Stomach (tissue), 9 donors: ENCODE data around the gene SPATA19. TPM values are rescaled to one million over a fixed set of nuclear protein-coding genes. Genes with fewer than 3 reads are reported as not detected.
A peak's percentile ranks its signal among the peaks of the same experiment; 100 is the strongest.

Source experiments
- DNase-seq, 2 donors: peaks; one replicate each; pipeline versions ENCODE4 v3.0.0 to v3.0.0-alpha.2; 2013 to 2019
- H3K27ac ChIP-seq, 5 donors: fragments of 200-600 bp in 4 of 5; sonication (generic) in 4 of 5; one replicate each; pipeline ENCODE4 v1.5.1; 2013 to 2019; ENCODE audit warnings: mild to moderate bottlenecking in 1 of 5, moderate library complexity in 1 of 5
- H3K27me3 ChIP-seq, 3 donors: fragments of 200-600 bp; sonication (generic); one replicate each; pipeline ENCODE4 v1.5.1; 2017 to 2019; ENCODE audit warnings: mixed run types in 1 of 3
- H3K36me3 ChIP-seq, 4 donors: fragments of 200-600 bp; sonication (generic); 1 replicate in 3 of 4; 2 replicates in 1 of 4; pipeline ENCODE4 v1.5.1; 2016 to 2019
- H3K4me1 ChIP-seq, 4 donors: fragments of 200-600 bp; sonication (generic); one replicate each; pipeline ENCODE4 v1.5.1; 2016 to 2019
- H3K4me3 ChIP-seq, 4 donors: fragments of 200-600 bp; sonication (generic) in 3 of 4; one replicate each; pipeline ENCODE4 v1.5.1; 2016 to 2019; ENCODE audit warnings: mild to moderate bottlenecking in 1 of 4
- H3K9me3 ChIP-seq, 4 donors: fragments of 200-600 bp; sonication (generic); one replicate each; pipeline ENCODE4 v1.5.1; 2016 to 2019
- EP300 ChIP-seq: sonication (generic); formaldehyde crosslinking; IDR thresholded peaks from one replicate; pipeline ENCODE4 v1.6.1; 2017; ENCODE audit warnings: antibody characterized with exemption
- POLR2A ChIP-seq, 4 donors: fragments of 450-650 bp; IDR thresholded peaks; one replicate each; pipeline ENCODE4 v1.6.1; 2016; ENCODE audit warnings: antibody characterized with exemption in 4 of 4, control low read depth in 2 of 4, mild to moderate bottlenecking in 1 of 4, moderate library complexity in 1 of 4
- POLR2AphosphoS5 ChIP-seq, 3 donors: sonication (generic); formaldehyde crosslinking; IDR thresholded peaks; one replicate each; pipeline ENCODE4 v1.6.1; 2016; ENCODE audit warnings: antibody characterized with exemption in 3 of 3
- WGBS, 5 donors: extraction: QIAGEN DNeasy Blood & Tissue Kit in 3 of 5; methylation state at CpG; one replicate each; pipeline versions ENCODE4 v1.1.5 to v1.1.7; 2013 to 2018; 5-methylcytosine and 5-hydroxymethylcytosine counted together
- intact Hi-C: fragments of 100-400 bp; cut with DNase I; formaldehyde crosslinking; loops from one replicate; pipeline ENCODE4 v1.15.1; 2023; ENCODE audit warnings: low total_unique reads
- polyA plus RNA-seq, 3 donors: library from polyadenylated mRNA; stranded (reverse); fragments of 200-250 nt; gene quantifications; one replicate each; pipeline ENCODE4 v1.2.3, GENCODE V29; 2013
- total RNA-seq, 5 donors: library from RNA; depleted of rRNA; stranded (reverse); fragments of >200 nt; gene quantifications; one replicate each; pipeline versions ENCODE4 v1.1.0 to v1.2.3, GENCODE V29; 2014 to 2016
- TF ChIP-seq, protein P1 (sequence below), 7 experiments: fragments of 450-650 bp in 4 of 7; fragments of 200-600 bp in 3 of 7; sonication (generic) in 3 of 7; IDR thresholded peaks; one replicate each; pipeline ENCODE4 v1.5.1; 2016 to 2019; ENCODE audit warnings: antibody characterized with exemption in 7 of 7, control low read depth in 2 of 7, mild to moderate bottlenecking in 1 of 7
- donor health status: healthy with polysubstance abuse.
- donor health status: Bipolar disorder and iron deficiency.
- donor health status: healthy.

Gene SPATA19
- total and polyA plus RNA-seq, 8 donors = 0.23 TPM; not detected in 7

DNA sequence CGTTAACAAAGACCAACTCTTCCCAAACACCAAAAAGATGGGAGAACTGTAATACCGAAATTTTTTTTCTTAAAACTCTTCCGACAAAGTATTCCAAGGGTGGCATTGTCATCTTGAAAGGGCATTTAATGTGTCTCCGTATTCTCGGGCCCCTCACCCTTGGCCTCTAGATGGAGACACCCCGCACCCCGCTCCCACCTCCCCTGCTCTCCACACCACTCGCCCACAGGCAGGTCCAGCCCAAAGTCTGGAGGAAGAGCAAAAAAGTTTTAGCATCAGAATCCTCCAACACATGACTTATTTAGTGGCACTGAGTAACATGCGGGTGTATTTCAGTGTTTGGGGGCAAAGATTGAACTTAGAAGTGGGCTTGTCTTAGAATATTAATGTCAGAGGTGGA, 20.7 kb downstream of the SPATA19 start:
- no peak for TF ChIP-seq POLR2A (IDR thresholded peaks at IDR 0.05)
- TF ChIP-seq, protein P1, sequence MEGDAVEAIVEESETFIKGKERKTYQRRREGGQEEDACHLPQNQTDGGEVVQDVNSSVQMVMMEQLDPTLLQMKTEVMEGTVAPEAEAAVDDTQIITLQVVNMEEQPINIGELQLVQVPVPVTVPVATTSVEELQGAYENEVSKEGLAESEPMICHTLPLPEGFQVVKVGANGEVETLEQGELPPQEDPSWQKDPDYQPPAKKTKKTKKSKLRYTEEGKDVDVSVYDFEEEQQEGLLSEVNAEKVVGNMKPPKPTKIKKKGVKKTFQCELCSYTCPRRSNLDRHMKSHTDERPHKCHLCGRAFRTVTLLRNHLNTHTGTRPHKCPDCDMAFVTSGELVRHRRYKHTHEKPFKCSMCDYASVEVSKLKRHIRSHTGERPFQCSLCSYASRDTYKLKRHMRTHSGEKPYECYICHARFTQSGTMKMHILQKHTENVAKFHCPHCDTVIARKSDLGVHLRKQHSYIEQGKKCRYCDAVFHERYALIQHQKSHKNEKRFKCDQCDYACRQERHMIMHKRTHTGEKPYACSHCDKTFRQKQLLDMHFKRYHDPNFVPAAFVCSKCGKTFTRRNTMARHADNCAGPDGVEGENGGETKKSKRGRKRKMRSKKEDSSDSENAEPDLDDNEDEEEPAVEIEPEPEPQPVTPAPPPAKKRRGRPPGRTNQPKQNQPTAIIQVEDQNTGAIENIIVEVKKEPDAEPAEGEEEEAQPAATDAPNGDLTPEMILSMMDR (IDR thresholded peaks at IDR 0.05) = no peak
- no peak for TF ChIP-seq EP300
- no peak for TF ChIP-seq POLR2AphosphoS5 (IDR thresholded peaks at IDR 0.05)
- no peak overlapping the region for H3K27ac ChIP-seq
- H3K9me3 ChIP-seq = no peaks in the 10 kb centered on the region
- no peaks in the 10 kb centered on the region for H3K36me3 ChIP-seq
- no peak for DNase-seq
- WGBS, 5 donors = 74 to 81% (median 78%) methylated on average over 9 of the region's 9 CpGs
- H3K27me3 ChIP-seq = peaks cover 0 to 7% (median 0%) of the 10 kb centered on the region in 3 donors
- H3K4me1 ChIP-seq = no peaks in the 10 kb centered on the region
- no peak overlapping the region for H3K4me3 ChIP-seq
- intact Hi-C loops = no loop called here

DNA sequence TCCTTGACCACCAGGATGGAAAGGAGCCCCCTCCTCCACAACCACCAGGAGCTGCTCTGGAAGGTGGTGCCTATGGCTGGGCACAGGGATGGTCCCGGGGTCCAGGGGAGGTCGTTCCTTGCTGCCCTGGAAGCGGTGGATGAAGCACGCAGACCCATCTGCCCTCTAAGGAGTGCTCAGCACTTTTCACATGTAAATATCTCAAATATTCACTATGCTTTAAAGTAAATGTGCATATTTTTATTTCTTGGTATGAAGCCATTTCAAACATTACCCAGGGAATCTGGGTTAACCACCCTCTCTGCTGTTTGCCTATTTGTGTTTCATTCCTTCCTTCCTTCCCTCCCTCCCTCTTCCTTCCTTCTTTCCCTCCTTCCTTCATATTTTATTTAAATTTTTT, 21.7 kb downstream of the SPATA19 start:
- intact Hi-C loops = no loop called here
- DNase-seq = no peak
- Histone ChIP-seq H3K27me3 (peaks cover 0 to 7% (median 0%) of the 10 kb centered on the region in 3 donors), H3K27ac (no peak overlapping the region), H3K4me3 (no peak overlapping the region), H3K9me3 (no peaks in the 10 kb centered on the region), H3K36me3 (no peaks in the 10 kb centered on the region), H3K4me1 (no peaks in the 10 kb centered on the region)
- TF ChIP-seq, protein P1 (IDR thresholded peaks at IDR 0.05) = no peak
- TF ChIP-seq POLR2AphosphoS5 (IDR thresholded peaks at IDR 0.05) (no peak), EP300 (no peak)
- 85 to 96% (median 90%) methylated on average over 4 of the region's 4 CpGs for WGBS, 5 donors

DNA sequence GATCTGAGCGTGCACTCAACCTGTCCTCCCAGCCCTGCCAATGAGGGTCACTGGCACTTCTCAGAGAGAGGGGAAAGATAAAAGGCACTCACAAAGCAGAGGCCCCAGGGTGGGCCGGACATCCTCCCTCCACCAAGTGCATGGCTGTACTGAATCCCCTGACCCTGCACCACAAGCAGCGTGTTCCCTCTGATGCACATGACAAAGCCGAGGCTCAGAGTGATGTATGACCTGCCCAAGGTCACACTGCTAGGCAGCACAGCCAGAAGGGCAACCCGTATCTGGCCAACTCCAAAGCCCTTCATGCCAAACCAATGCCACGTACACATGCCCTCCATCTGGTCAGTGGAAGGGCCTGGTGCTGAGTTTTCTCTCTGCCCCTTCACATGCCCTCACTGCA, 22.1 kb downstream of the SPATA19 start:
- Histone ChIP-seq H3K4me1 (no peaks in the 10 kb centered on the region), H3K27ac (no peak overlapping the region), H3K4me3 (no peak overlapping the region), H3K36me3 (no peaks in the 10 kb centered on the region), H3K9me3 (no peaks in the 10 kb centered on the region), H3K27me3 (peaks cover 0 to 7% (median 0%) of the 10 kb centered on the region in 3 donors)
- no peak for DNase-seq
- TF ChIP-seq POLR2A (IDR thresholded peaks at IDR 0.05) = no peak
- no peak for TF ChIP-seq POLR2AphosphoS5 (IDR thresholded peaks at IDR 0.05)
- no peak for TF ChIP-seq EP300
- TF ChIP-seq, protein P1 (IDR thresholded peaks at IDR 0.05) = no peak
- intact Hi-C loops = no loop called here
- 75 to 88% (median 77%) methylated on average over 5 to 6 of the region's 6 CpGs for WGBS, 5 donors

DNA sequence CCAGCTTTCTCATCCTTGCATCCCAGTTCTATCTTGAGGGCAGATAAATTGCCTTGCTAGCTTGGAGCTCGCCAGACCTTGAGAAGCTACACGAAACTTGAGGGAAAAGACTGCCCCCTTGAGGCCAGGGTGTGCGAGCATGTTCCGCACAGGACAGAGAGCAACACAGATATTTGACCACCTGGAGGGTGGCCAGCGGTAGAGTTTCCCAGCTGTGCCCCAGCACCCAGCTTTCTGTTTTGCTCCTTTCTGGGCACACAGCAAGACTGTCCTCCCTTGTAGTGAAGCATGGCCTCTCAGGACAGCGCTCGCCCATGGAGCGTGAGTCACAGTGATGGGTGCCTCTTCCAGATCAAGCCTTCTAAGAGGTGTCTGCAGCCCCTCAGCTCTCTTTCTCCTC, 23.5 kb downstream of the SPATA19 start:
- H3K36me3 ChIP-seq = no peaks in the 10 kb centered on the region
- H3K4me1 ChIP-seq = no peaks in the 10 kb centered on the region
- H3K27me3 ChIP-seq = peaks cover 0 to 7% (median 0%) of the 10 kb centered on the region in 3 donors
- WGBS, 5 donors = 25 to 39% (median 33%) methylated on average over 7 to 8 of the region's 8 CpGs
- no peak overlapping the region for H3K27ac ChIP-seq
- no peak overlapping the region for H3K4me3 ChIP-seq
- TF ChIP-seq, protein P1 (IDR thresholded peaks at IDR 0.05) = peak in 5 of 7 experiments; percentile 23 to 46 (median 44)
- no peak for TF ChIP-seq EP300
- intact Hi-C loops = no loop called here
- no peaks in the 10 kb centered on the region for H3K9me3 ChIP-seq
- DNase-seq = peak; percentile 65 to 86
